Thymus (tissue), 11 donors: ENCODE data around the gene CCDC110. TPM values are rescaled to one million over a fixed set of nuclear protein-coding genes. Genes with fewer than 3 reads are reported as not detected.

Experiments
- DNase-seq, 9 donors: peaks; one replicate each; pipeline ENCODE4 v3.0.0-alpha.2; 2013; ENCODE audit warnings: low spot score in 9 of 9, low read depth in 6 of 9, missing footprints in 1 of 9
- H3K27ac ChIP-seq, 2 donors: one replicate each; pipeline ENCODE4 v1.5.1; 2013; ENCODE audit warnings: control low read depth in 1 of 2, low read depth in 1 of 2, low read length in 1 of 2, mild to moderate bottlenecking in 1 of 2, moderate library complexity in 1 of 2
- H3K27me3 ChIP-seq, 2 donors: one replicate each; pipeline ENCODE4 v1.5.1; 2013; ENCODE audit warnings: low read length in 1 of 2; ENCODE audit not compliant: control insufficient read depth in 2 of 2, insufficient read depth in 1 of 2
- H3K36me3 ChIP-seq, 2 donors: one replicate each; pipeline ENCODE4 v1.5.1; 2013; ENCODE audit warnings: low read length in 1 of 2, mild to moderate bottlenecking in 1 of 2, moderate library complexity in 1 of 2; ENCODE audit not compliant: control insufficient read depth in 2 of 2, insufficient read depth in 2 of 2
- H3K4me1 ChIP-seq, 2 donors: one replicate each; pipeline ENCODE4 v1.5.1; 2013; ENCODE audit warnings: low read length in 2 of 2; ENCODE audit not compliant: control insufficient read depth in 2 of 2, insufficient read depth in 2 of 2
- H3K4me3 ChIP-seq, 2 donors: one replicate each; pipeline ENCODE4 v1.5.1; 2013; ENCODE audit warnings: low read length in 2 of 2, control low read depth in 1 of 2, mild to moderate bottlenecking in 1 of 2
- H3K9me3 ChIP-seq, 2 donors: one replicate each; pipeline ENCODE4 v1.5.1; 2013; ENCODE audit warnings: low read length in 1 of 2, mild to moderate bottlenecking in 1 of 2; ENCODE audit not compliant: control insufficient read depth in 2 of 2, insufficient read depth in 1 of 2
- WGBS: extraction: QIAGEN DNeasy Blood & Tissue Kit; methylation state at CpG from one replicate; pipeline ENCODE4 v1.1.7; 2013; 5-methylcytosine and 5-hydroxymethylcytosine counted together
- polyA plus RNA-seq: library from polyadenylated mRNA; stranded (reverse); fragments of 200-250 nt; gene quantifications from one replicate; pipeline ENCODE4 v1.2.3, GENCODE V29; 2013
- total RNA-seq: library from RNA; stranded (reverse); fragments of 120-200 nt; gene quantifications from one replicate; pipeline ENCODE4 v1.2.4, GENCODE V29; 2013
- donor health status: healthy.

Gene CCDC110
- total and polyA plus RNA-seq, 2 donors = 0.24 to 0.30 TPM

DNA sequence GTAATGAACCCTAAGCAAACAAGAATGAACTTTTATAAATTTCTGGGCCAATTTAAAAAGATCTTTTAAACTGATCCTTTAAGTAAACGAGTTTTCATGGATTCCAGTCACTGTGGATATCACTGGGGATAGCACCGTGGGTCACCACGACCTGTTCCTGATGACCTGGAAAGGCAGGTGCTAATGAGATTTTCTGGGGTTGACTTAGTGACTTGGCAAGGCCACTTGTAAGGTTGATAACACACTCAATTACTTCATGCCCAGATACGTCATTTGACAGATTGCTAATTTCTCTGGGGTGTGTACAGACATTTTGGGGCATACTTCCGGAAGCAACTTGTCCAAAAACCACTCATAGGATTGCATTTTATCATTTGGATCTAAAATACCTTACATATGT is 39.3 kb upstream of the CCDC110 start:
- Histone ChIP-seq H3K9me3 (no peaks in the 10 kb centered on the region), H3K4me3 (no peak overlapping the region), H3K27me3 (peaks cover 0 to 23% of the 10 kb centered on the region in 2 donors), H3K36me3 (no peaks in the 10 kb centered on the region), H3K27ac (no peak overlapping the region), H3K4me1 (no peaks in the 10 kb centered on the region)
- no peak for DNase-seq
- 89% methylated on average over 5 of the region's 5 CpGs for WGBS

GRCh38 chr4:185508181-185508580 is 36.6 kb upstream of the CCDC110 start:
- H3K4me1 ChIP-seq = no peaks in the 10 kb centered on the region
- H3K27me3 ChIP-seq = peaks cover 0 to 8% of the 10 kb centered on the region in 2 donors
- 79% methylated on average over 4 of the region's 4 CpGs for WGBS
- H3K27ac ChIP-seq = no peak overlapping the region
- DNase-seq = no peak
- no peaks in the 10 kb centered on the region for H3K36me3 ChIP-seq
- H3K4me3 ChIP-seq = no peak overlapping the region
- H3K9me3 ChIP-seq = no peaks in the 10 kb centered on the region

DNA sequence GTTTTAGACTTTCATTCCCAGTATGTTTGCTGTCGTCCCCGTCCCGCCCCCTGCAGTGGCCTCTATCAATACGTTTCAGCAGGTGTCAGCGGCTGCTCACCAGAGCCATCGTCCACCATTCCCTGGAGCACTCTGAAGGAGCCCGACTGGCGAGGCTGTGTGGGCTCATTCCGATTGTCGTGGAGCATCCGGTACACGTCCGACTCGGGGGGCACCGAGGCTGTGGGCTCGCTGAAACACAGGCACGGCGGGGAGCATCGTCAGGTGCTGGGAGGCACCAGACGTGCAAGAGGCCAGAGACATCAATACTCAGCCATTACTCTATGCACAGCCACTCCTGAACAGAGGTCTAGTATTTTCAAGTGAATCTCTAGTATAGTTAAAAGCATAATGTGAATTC is 34.9 kb upstream of the CCDC110 start:
- Histone ChIP-seq H3K36me3 (no peaks in the 10 kb centered on the region), H3K9me3 (no peaks in the 10 kb centered on the region), H3K4me1 (no peaks in the 10 kb centered on the region), H3K27me3 (peaks cover 0 to 3% of the 10 kb centered on the region in 2 donors), H3K27ac (no peak overlapping the region), H3K4me3 (no peak overlapping the region)
- no peak for DNase-seq
- WGBS = 94% methylated on average over 20 of the region's 20 CpGs

GRCh38 chr4:185504098-185505047 is 32.8 kb upstream of the CCDC110 start:
- no peaks in the 10 kb centered on the region for H3K4me1 ChIP-seq
- 92% methylated on average over 21 of the region's 21 CpGs for WGBS
- DNase-seq = no peak
- peaks cover 0 to 3% of the 10 kb centered on the region in 2 donors for H3K27me3 ChIP-seq
- H3K36me3 ChIP-seq = no peaks in the 10 kb centered on the region
- H3K4me3 ChIP-seq = no peak overlapping the region
- peaks cover 0 to 10% of the 10 kb centered on the region in 2 donors for H3K9me3 ChIP-seq
- H3K27ac ChIP-seq = no peak overlapping the region

DNA sequence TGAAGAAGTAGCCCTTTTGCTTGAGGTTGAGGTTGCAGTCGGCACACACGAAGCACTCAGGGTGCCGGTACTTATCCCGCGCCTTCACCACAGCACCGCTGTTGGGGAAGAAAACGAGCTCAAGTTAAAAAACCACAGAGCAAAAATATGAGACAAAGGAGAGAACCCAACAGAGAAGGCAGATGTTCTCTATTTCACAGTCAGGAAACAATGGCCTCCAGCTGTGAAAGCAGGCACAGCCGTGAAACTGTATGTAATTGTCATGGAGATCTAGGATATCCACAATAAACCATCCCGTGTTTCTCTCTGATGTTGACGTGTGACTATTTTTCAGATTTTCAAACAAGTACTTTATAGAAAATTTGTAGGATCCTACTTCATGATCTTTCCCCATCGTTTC is 30.9 kb upstream of the CCDC110 start:
- WGBS = 80% methylated on average over 11 of the region's 11 CpGs
- no peak overlapping the region for H3K4me3 ChIP-seq
- H3K9me3 ChIP-seq = peaks cover 0 to 10% of the 10 kb centered on the region in 2 donors
- H3K27me3 ChIP-seq = peaks cover 0 to 3% of the 10 kb centered on the region in 2 donors
- H3K27ac ChIP-seq = no peak overlapping the region
- DNase-seq = no peak
- no peaks in the 10 kb centered on the region for H3K36me3 ChIP-seq
- no peaks in the 10 kb centered on the region for H3K4me1 ChIP-seq

GRCh38 chr4:185500576-185500975 is 29.0 kb upstream of the CCDC110 start:
- no peak overlapping the region for H3K27ac ChIP-seq
- peaks cover 0 to 10% of the 10 kb centered on the region in 2 donors for H3K9me3 ChIP-seq
- H3K4me3 ChIP-seq = no peak overlapping the region
- no peaks in the 10 kb centered on the region for H3K36me3 ChIP-seq
- 89% methylated on average over 1 of the region's 1 CpG for WGBS
- no peaks in the 10 kb centered on the region for H3K27me3 ChIP-seq
- H3K4me1 ChIP-seq = no peaks in the 10 kb centered on the region
- no peak for DNase-seq

GRCh38 chr4:185500035-185500434 is 28.5 kb upstream of the CCDC110 start:
- no peak overlapping the region for H3K27ac ChIP-seq

GRCh38 chr4:185488650-185489049 is 17.1 kb upstream of the CCDC110 start:
- H3K36me3 ChIP-seq = no peaks in the 10 kb centered on the region
- no peaks in the 10 kb centered on the region for H3K4me1 ChIP-seq
- WGBS = 74% methylated on average over 2 of the region's 2 CpGs
- DNase-seq = no peak
- no peaks in the 10 kb centered on the region for H3K9me3 ChIP-seq
- H3K27ac ChIP-seq = no peak overlapping the region
- no peak overlapping the region for H3K4me3 ChIP-seq
- H3K27me3 ChIP-seq = no peaks in the 10 kb centered on the region

More at GRCh38 chr4:185500035-185500434, 28.5 kb upstream of the CCDC110 start:
- H3K36me3 ChIP-seq = no peaks in the 10 kb centered on the region
- WGBS = 97% methylated on average over 9 of the region's 9 CpGs
- peaks cover 0 to 10% of the 10 kb centered on the region in 2 donors for H3K9me3 ChIP-seq
- no peak for DNase-seq
- H3K4me1 ChIP-seq = no peaks in the 10 kb centered on the region
- no peak overlapping the region for H3K4me3 ChIP-seq
- H3K27me3 ChIP-seq = no peaks in the 10 kb centered on the region

DNA sequence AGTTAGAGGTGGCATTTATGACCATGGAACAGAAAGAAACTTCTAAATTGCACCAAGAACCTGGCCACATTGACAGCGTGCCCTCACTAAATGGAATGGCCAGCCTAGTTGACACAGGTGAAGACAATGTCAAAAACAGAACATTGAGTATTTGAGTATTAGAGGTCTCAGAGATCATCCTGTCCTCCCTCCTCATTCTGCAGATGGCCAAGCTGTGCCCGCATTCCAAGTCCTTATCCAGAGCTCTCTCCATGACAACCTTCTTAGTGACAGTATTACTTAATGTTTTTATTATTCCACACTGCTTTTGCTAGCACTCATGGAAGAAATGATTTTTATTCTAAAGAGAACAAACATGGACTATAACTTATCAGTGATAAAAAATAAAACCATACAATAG is 9.9 kb upstream of the CCDC110 start:
- Histone ChIP-seq H3K9me3 (no peaks in the 10 kb centered on the region), H3K36me3 (no peaks in the 10 kb centered on the region), H3K4me1 (no peaks in the 10 kb centered on the region), H3K27me3 (peaks cover 2 to 13% of the 10 kb centered on the region in 2 donors), H3K4me3 (no peak overlapping the region), H3K27ac (no peak overlapping the region)
- 94% methylated on average over 2 of the region's 2 CpGs for WGBS
- no peak for DNase-seq
